Activated CD8-positive, alpha-beta memory T cell treated with anti-CD3 and anti-CD28 coated beads, Interleukin-2, amount 10 ng/mL, durations not matched to agents 7 days and 5 days (primary cell): ENCODE data around the gene WNT5B. TPM values are rescaled to one million over a fixed set of nuclear protein-coding genes. Genes with fewer than 3 reads are reported as not detected.
A peak's percentile ranks its signal among the peaks of the same experiment; 100 is the strongest.
"Not testable (repeated sequence)": the region's sequence is repeated elsewhere in the genome, so short reads cannot be mapped to it uniquely, and the experiment has no call there.

Experiments used
- ATAC-seq: fragments of 150-1000 bp; cut with Tn5 transposase; one replicate; pipeline ENCODE4 v1.10.0; 2021; ENCODE audit warnings: moderate library complexity
- CTCF ChIA-PET: fragments of 350-600 bp; sonication (Branson Sonifier 250); formaldehyde crosslinking; loops from one replicate; lab custom pipeline; 2021; ENCODE audit warnings: antibody characterized with exemption; lab: Charles Lee
- DNase-seq: peaks from one replicate; pipeline ENCODE4 v3.0.0-alpha.2; 2020
- H3K27ac Mint-ChIP-seq: one replicate; pipeline ENCODE4 v1.8.0; 2021; ENCODE audit warnings: mild to moderate bottlenecking, mixed read lengths
- H3K27me3 Mint-ChIP-seq: one replicate; pipeline ENCODE4 v1.8.0; 2021; ENCODE audit warnings: mixed read lengths
- H3K36me3 Mint-ChIP-seq: one replicate; pipeline ENCODE4 v1.8.0; 2021; ENCODE audit warnings: mild to moderate bottlenecking, mixed read lengths
- H3K4me1 Mint-ChIP-seq: one replicate; pipeline ENCODE4 v1.8.0; 2021; ENCODE audit warnings: mixed read lengths
- H3K4me3 Mint-ChIP-seq: one replicate; pipeline ENCODE4 v1.8.0; 2021; ENCODE audit warnings: mild to moderate bottlenecking, moderate library complexity, mixed read lengths
- H3K9me3 Mint-ChIP-seq: one replicate; pipeline ENCODE4 v1.8.0; 2022; ENCODE audit warnings: low read depth, mixed read lengths
- total RNA-seq, 2 experiments: library from RNA; stranded (reverse); gene quantifications; one replicate each; pipeline ENCODE4 v1.2.3, GENCODE V29; 2021

WNT5B gene
- total RNA-seq, 2 experiments from 2014 or later: 0.70 to 5.8 TPM

DNA sequence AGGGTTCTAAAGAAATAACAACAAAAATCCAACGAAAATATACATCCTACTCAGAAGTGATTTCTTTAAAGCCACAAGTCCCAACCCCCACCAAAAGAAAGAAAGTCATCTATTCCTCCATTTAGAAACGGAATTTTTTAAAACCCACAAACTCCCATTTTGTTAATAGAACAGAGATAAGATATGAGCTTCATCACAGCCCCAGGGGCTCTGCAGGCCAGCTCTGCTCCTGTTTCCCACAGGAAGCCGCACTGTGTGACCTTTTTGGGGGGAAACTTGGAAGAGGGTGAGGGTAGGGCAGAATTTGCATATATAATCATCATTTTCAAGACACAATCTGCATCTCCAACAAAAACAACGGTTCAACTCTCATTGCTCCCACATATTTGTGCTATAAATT, 37.5 kb upstream of the WNT5B start:
- H3K4me1 Mint-ChIP-seq: peaks cover 49% of the 10 kb centered on the region
- no peak for ATAC-seq
- peak overlapping the region; percentile 87 for H3K4me3 Mint-ChIP-seq
- no peak for DNase-seq
- H3K9me3 Mint-ChIP-seq: no peaks in the 10 kb centered on the region
- H3K27me3 Mint-ChIP-seq: no peaks in the 10 kb centered on the region
- H3K36me3 Mint-ChIP-seq: peaks cover 25% of the 10 kb centered on the region
- H3K27ac Mint-ChIP-seq: peak overlapping the region; percentile 92
- CTCF ChIA-PET: interaction anchor here (1.6 to 4.0 kb wide), 3 partner anchors 11 to 474 kb away, joined by 3 to 34 read pairs (median 25); no protein-coding TSS in a partner anchor

DNA sequence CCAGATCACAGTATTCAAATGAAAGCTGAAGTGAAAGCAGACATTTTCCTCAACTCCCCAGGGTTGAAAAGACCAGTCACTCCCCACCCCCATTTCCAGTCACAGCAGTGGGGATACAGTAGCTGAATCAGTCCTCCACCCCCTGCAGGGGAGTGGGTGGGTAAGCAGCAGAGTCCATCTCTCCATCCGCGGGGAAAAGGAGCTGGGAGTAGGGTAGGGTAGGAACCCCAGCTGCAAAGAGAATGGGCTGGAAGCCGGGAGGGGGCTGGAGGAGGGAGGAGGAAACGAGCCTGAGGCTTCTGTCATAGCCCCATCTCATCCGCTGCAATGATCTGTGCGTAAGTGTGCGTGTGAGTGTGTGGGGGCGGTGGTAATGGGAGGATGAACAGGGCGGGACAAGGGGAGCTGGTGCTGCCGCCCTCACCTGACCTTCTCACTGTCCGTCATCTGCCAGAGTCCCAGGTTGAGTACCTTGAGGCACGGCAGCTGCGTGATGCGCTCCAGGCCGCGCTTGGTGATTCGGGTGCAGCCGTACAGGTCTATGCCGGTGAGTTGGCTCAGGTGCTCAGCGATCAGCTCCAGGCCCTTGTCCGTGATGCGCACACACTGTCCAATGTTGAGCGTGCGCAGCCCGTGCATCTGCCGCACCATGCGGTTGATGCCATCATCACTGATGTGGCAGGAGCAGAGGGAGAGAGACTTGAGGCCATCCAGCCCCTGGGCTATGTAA, 36.4 kb upstream of the WNT5B start:
- ATAC-seq (peak; percentile 44), DNase-seq (peak; percentile 88)
- no peaks in the 10 kb centered on the region for H3K9me3 Mint-ChIP-seq
- H3K27me3 Mint-ChIP-seq: no peaks in the 10 kb centered on the region
- H3K4me1 Mint-ChIP-seq: peaks cover 49% of the 10 kb centered on the region
- H3K4me3 Mint-ChIP-seq: peak overlapping the region; percentile 87
- peak overlapping the region; percentile 92 for H3K27ac Mint-ChIP-seq
- H3K36me3 Mint-ChIP-seq: peaks cover 23% of the 10 kb centered on the region
- CTCF ChIA-PET: interaction anchor here (0.8 to 4.0 kb wide), 10 partner anchors 10 to 1017 kb away, joined by 3 to 34 read pairs (median 4); no protein-coding TSS in a partner anchor

DNA sequence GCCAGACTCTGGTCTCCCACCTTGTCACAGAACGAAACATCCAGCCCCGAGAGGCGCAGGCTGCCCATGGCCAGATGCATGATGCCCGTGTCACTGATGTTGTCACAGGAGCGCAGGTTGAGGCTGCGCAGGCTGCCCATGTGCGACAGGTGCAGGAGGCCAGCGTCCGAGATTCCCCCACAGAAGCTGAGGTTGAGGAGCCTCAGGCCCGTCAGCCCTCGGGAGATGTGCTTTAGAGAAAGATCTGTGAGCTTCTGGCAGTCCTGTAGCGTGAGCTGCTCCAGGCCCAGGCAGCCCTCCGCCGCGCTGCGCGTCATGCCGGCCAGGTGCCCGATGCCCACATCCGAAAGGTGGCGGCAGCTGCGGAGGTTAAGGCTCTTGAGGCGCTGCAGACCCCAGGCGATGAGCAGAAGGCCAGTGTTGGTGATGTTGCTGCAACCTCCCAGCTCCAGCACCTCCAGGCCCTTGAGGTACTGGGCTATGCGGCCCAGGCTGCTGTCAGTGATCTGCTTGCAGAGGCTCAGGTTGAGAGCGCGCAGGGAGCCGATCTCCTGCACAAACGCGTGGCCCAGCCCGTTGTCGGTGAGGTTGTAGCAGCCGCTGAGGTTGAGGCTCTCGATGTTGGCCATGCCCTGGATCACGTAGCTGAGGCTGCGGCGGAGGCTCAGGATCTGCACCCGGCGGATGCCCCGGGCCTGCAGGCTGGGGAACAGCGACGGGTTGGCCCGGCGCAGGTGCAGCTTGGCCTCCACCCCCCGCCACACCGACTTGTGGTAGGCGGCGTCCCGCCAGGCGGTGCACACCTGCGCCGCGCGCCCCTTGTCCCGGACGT, 35.6 kb upstream of the WNT5B start:
- Mint-ChIP-seq H3K27ac (peak overlapping the region; percentile 92), H3K27me3 (no peaks in the 10 kb centered on the region), H3K4me1 (peaks cover 45% of the 10 kb centered on the region), H3K4me3 (peak overlapping the region; percentile 87), H3K36me3 (peaks cover 23% of the 10 kb centered on the region), H3K9me3 (no peaks in the 10 kb centered on the region)
- ATAC-seq (peak; percentile 29), DNase-seq (peak; percentile 74)
- CTCF ChIA-PET: interaction anchor here (0.7 to 4.0 kb wide), 12 partner anchors 9 to 1017 kb away, joined by 3 to 34 read pairs (median 4); no protein-coding TSS in a partner anchor

DNA sequence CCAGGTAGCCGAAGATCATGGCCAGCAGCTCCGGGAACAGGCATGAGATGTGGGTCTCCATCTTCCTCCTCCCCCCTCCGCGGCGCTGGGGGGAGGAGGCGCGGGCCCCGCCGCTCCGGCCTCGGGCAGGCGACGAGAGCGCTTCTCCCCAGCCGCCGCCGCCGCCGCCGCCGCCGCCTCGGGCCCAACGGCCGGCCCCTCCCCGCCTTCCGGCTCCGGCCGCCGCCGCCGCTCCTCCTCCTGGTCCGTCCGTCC, 35.1 kb upstream of the WNT5B start:
- DNase-seq: no peak
- ATAC-seq: no peak
- Mint-ChIP-seq H3K9me3 (no peaks in the 10 kb centered on the region), H3K4me3 (peak overlapping the region; percentile 87), H3K36me3 (peaks cover 26% of the 10 kb centered on the region), H3K27me3 (no peaks in the 10 kb centered on the region), H3K4me1 (peaks cover 39% of the 10 kb centered on the region), H3K27ac (peak overlapping the region; percentile 92)
- CTCF ChIA-PET: interaction anchor here (0.7 to 4.0 kb wide), 7 partner anchors 9 to 476 kb away, joined by 3 to 34 read pairs (median 4); no protein-coding TSS in a partner anchor

DNA sequence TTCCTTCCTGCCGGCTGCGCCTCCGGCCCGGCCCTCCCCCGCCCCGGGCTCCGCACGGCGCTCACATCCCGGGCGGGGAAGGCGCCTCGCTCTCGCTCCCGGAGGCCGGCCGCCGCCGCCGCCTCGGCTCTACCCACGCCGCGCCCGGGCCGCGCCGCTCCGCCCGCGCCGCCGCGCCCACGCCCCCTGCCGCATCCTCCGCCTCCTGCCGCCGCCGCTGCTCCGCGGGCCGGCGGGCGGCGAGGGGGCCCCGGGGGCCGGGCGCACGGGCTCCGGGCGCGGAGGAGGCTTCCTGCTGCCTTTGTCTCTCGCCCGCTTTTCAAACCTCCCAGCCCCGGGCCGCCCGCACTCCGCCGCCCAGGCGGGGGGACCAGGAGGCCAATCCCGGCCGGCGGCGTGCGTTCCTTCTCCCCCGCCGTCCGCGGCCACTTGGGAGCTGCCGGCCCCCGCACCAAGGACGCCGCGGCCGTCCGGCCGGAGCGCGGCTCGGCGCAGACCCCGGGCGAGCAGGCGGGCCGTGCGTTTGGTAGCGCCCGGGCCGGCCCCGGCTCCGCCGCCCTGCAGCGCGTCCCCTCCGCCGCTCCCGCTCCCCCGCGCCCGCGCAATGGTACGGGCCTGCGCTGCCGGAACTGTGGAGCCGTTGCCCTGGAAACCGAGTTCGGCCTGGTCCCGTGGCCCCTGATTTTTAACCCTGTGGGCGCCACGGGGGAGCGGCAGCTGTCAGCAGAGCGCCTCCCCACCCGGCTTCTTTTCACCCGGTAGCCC, 34.6 kb upstream of the WNT5B start, which contains the start of gene FBXL14:
FBXL14 (minus strand) TSS at position 321 of the 765 bp plus-strand sequence. CDS start 515 bp downstream, outside the sequence.
- CTCF ChIA-PET: interaction anchor here (0.7 to 4.0 kb wide), 5 partner anchors 8 to 477 kb away, joined by 3 to 34 read pairs (median 24); no protein-coding TSS in a partner anchor
- no peaks in the 10 kb centered on the region for H3K27me3 Mint-ChIP-seq
- peak within 1 kb of the TSS; percentile 92 for H3K27ac Mint-ChIP-seq
- H3K4me1 Mint-ChIP-seq: peaks cover 38% of the 10 kb centered on the region
- DNase-seq: peak; percentile 93
- peaks cover 25% of the 10 kb centered on the region for H3K36me3 Mint-ChIP-seq
- peak; percentile 69 for ATAC-seq
- no peaks in the 10 kb centered on the region for H3K9me3 Mint-ChIP-seq
- H3K4me3 Mint-ChIP-seq: peak within 1 kb of the TSS; percentile 87

DNA sequence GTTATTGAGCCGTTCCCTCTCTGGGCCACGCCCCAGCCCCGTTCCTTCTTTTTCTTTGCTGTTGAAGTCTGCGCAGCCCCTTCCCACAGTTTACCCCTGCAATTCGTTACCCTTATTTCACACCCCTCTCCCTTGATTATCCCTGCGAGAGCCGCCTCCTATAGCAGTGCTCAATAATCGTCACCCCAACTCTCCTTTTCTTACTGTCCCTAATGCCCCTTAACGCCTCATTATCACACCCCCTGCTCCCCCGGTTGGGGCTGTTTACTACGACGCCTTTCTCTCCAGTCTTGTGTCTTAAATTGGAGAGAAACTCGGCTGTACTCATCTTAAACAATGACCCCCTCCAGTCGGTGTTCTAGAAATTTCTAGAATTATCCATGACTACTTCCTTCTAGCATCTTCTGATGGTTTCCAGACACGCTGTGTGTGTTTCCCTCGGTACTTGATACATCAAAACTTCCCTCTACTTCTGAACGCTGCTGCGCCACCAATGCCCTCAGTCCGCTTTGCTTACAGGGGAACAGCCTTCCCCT, 33.9 kb upstream of the WNT5B start:
- peak overlapping the region; percentile 92 for H3K27ac Mint-ChIP-seq
- H3K9me3 Mint-ChIP-seq: no peaks in the 10 kb centered on the region
- ATAC-seq: no peak
- H3K4me1 Mint-ChIP-seq: peaks cover 31% of the 10 kb centered on the region
- no peaks in the 10 kb centered on the region for H3K27me3 Mint-ChIP-seq
- CTCF ChIA-PET: interaction anchor here (2.6 to 4.0 kb wide), 2 partner anchors 7 to 11 kb away, joined by 8 to 34 read pairs; no protein-coding TSS in a partner anchor
- no peak for DNase-seq
- peak overlapping the region; percentile 87 for H3K4me3 Mint-ChIP-seq
- H3K36me3 Mint-ChIP-seq: peaks cover 22% of the 10 kb centered on the region

DNA sequence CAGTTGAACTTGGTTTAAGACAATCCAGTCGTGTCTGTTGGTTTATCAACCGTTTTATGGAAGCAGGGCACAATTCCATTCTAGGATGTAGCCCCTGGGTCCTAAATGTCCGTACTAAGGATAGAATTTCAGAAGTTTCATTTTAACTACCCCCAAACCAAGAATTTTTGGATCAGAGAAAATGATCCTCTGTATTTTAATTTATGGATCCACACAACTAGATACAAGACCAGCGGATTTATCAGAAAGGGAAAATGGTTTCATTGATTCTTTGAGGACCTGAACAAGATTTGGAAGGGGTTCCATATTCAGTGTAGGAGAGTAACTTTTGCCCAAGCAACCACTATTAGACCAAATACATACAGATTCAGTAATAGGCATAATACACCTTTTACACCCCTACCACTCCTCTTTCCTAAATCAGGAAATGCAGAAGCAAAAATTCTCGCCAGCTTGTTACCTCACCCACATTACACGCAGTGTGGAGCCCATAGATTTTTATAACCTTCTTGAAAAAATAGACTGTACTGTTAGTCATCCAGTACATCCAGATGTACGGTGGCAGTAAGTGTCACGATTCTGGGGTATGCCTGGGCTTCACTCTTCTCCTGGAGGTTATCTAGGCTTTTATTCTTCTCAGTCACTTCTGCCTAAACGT, 33.2 kb upstream of the WNT5B start:
- Mint-ChIP-seq H3K9me3 (no peaks in the 10 kb centered on the region), H3K4me1 (peaks cover 27% of the 10 kb centered on the region), H3K4me3 (peak overlapping the region; percentile 87), H3K36me3 (peaks cover 20% of the 10 kb centered on the region), H3K27ac (peak overlapping the region; percentile 92), H3K27me3 (no peaks in the 10 kb centered on the region)
- DNase-seq (no peak), ATAC-seq (no peak)
- CTCF ChIA-PET: interaction anchor here (2.6 kb wide), 1 partner anchor 10 kb away, joined by 8 read pairs; no protein-coding TSS in a partner anchor

DNA sequence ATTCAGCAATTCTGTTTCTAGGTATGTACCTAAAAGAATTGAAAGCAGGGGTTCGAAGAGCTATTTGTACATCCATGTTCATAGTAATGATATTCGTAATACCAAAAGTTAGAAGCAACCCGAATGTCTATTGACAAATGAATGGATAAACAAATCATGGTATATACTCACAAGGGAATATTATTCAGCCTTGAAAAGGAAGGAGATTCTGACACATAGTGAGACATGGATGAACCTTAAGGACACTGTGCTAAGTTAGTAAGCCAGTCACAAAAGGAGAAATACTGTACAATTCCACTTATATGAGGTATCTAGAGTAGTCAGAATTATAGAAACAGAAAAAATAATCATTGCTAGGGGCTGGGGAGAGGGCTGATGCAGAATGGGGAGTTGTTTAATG, 30.3 kb upstream of the WNT5B start:
- no peaks in the 10 kb centered on the region for H3K9me3 Mint-ChIP-seq
- no peak overlapping the region for H3K4me3 Mint-ChIP-seq
- no peak for ATAC-seq
- no peak overlapping the region for H3K27ac Mint-ChIP-seq
- peaks cover 5% of the 10 kb centered on the region for H3K36me3 Mint-ChIP-seq
- no peaks in the 10 kb centered on the region for H3K27me3 Mint-ChIP-seq
- H3K4me1 Mint-ChIP-seq: peaks cover 30% of the 10 kb centered on the region
- CTCF ChIA-PET: interaction anchor here (0.5 to 1.9 kb wide), 3 partner anchors 16 to 480 kb away, joined by 3 to 6 read pairs (median 3); no protein-coding TSS in a partner anchor
- DNase-seq: no peak

DNA sequence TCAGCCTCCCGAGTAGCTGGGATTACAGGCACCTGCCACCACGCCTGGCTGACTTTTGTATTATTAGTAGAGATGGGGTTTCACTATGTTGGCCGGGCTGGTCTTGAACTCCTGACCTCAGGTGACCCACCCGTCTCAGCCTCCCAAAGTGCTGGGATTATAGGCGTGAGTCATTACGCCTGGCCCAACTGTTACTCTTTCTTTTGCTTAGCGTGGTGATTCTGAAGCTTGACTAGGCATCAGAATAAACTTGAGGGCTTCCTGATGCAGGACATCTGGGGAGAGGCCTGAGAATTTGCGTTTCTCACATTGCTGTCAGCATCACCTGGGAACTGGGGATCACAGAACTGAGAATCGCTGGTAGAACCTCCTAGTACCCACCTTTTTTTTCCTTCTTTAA, 26.3 kb upstream of the WNT5B start:
- H3K27ac Mint-ChIP-seq, DNase-seq, H3K36me3 Mint-ChIP-seq, H3K9me3 Mint-ChIP-seq, H3K27me3 Mint-ChIP-seq, H3K4me3 Mint-ChIP-seq, ATAC-seq: not testable (repeated sequence)
- CTCF ChIA-PET: interaction anchor here (1.0 to 4.6 kb wide), 9 partner anchors 10 to 1027 kb away, joined by 3 to 34 read pairs (median 5); partner anchors contain the start of gene FBXL14
- peaks cover 36% of the 10 kb centered on the region for H3K4me1 Mint-ChIP-seq

DNA sequence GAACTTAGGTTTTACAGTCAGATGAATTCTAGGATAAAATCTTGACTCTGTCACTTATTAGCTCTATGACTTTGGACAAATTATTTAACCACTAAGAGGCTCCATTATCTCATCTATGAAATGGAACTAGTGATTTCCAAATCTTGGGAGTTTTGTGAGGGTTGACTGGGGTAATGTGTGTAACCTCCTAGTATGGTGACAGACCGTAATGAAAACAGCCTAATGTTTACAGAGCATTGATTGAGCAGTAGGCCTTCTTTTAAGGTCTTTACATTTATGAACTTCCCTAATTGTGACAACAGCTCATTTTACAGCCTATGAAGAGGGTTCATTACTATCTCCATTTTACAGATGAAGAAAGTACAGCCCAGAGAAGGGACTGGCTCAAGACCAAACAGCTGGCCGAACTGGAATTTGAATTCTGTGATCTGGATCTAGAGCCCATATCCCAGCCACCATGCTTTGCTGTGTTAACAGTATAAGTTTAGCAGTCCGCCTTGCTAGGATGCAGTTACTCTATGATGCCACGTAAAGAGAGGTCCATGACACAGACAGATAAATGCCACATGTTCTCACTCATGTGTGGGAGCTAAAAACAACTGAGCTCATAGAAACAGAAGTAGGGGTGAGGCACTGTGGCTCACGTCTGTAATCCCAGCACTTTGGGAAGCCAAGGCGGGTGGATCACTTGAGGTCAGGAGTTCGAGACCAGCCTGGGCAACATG, 25.6 kb upstream of the WNT5B start:
- H3K9me3 Mint-ChIP-seq: no peaks in the 10 kb centered on the region
- H3K27ac Mint-ChIP-seq: peak overlapping the region; percentile 58
- no peak for ATAC-seq
- peaks cover 39% of the 10 kb centered on the region for H3K4me1 Mint-ChIP-seq
- peaks cover 5% of the 10 kb centered on the region for H3K36me3 Mint-ChIP-seq
- CTCF ChIA-PET: interaction anchor here (0.7 to 4.6 kb wide), 10 partner anchors 10 to 1027 kb away, joined by 3 to 34 read pairs (median 4); partner anchors contain the start of gene FBXL14
- no peak overlapping the region for H3K4me3 Mint-ChIP-seq
- no peak for DNase-seq
- peaks cover under 1% of the 10 kb centered on the region for H3K27me3 Mint-ChIP-seq

DNA sequence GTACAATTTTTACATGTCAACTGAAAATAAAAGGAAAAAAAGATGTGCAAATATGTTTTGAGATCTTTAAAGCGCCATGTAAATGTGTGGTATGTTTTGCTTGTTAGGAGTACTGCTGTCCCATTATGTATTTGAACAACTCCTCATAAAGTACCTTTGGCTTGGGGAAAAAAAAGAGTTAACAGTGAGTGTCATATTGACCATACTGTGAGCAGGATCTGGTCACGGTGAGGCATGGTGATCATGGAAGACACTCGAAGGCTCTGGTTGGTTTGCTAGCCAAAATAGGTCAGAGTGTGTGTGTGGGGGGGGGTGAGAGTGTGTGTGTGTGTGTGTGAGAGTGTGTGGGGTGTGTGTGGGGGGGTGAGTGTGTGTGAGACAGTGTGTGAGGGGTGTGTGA, 24.6 kb upstream of the WNT5B start:
- Mint-ChIP-seq H3K27me3 (peaks cover 4% of the 10 kb centered on the region), H3K4me3 (no peak overlapping the region), H3K27ac (no peak overlapping the region), H3K9me3 (no peaks in the 10 kb centered on the region), H3K36me3 (peaks cover 2% of the 10 kb centered on the region), H3K4me1 (peaks cover 39% of the 10 kb centered on the region)
- no peak for ATAC-seq
- CTCF ChIA-PET: interaction anchor here (0.8 to 4.6 kb wide), 15 partner anchors 8 to 490 kb away, joined by 3 to 34 read pairs (median 8); partner anchors contain the start of gene FBXL14
- DNase-seq: no peak
